ENCODE measurements around the gene DISP3. TPM values are rescaled to one million over a fixed set of nuclear protein-coding genes. Genes with fewer than 3 reads are reported as not detected.
A peak's percentile ranks its signal among the peaks of the same experiment; 100 is the strongest.

Gene DISP3
- total and polyA plus RNA-seq, 2 of the 13 experiments (the other 11 are each of a cell fraction or from before 2014, with no cell fraction given), result 0.08 to 0.13 TPM

DNA sequence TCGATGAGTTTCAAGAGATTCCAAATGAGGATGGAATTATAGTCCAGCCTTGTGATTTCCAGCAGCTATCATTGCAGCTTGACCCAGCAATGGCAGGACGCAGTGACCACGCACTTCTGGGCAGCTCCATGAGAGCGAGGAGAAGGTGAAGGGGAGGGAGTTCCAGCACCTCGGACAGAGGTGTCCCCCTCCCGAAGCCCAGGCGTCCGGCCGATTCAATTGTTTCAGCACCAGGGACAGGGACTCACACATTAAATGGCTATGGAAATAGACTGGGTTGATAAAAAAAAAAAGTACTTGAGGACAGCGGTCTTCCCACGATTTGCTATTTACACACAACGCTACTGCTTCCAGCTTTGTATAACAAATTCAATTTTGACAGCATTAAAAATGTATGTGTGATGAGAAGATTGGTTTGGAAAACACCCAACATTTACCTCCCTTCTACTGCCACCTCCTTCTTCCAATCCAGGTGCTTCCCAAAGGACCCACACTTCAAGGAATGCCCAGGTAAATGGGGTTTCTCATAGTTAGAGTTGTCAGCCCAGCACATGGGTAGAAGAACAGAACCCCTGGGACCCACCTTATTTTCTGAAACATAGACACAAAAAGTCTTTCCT lies 71.8 kb downstream of the DISP3 start (continued):
- TF ChIP-seq, protein P1, sequence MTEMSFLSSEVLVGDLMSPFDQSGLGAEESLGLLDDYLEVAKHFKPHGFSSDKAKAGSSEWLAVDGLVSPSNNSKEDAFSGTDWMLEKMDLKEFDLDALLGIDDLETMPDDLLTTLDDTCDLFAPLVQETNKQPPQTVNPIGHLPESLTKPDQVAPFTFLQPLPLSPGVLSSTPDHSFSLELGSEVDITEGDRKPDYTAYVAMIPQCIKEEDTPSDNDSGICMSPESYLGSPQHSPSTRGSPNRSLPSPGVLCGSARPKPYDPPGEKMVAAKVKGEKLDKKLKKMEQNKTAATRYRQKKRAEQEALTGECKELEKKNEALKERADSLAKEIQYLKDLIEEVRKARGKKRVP (CRISPR knock-in tag; IDR thresholded peaks at IDR 0.05), result peak in 1 of 2 experiments; percentile 59; a peak in 1 of 4 replicates
- TF ChIP-seq NRL (CRISPR knock-in tag; IDR thresholded peaks at IDR 0.05; ENCODE audit: borderline replicate concordance) (peak; percentile 59; the same call in 1 of the 2 replicates), HMG20A (CRISPR knock-in tag; IDR thresholded peaks at IDR 0.05; ENCODE audit: borderline replicate concordance) (no peak), ZNF354B (CRISPR knock-in tag; IDR thresholded peaks at IDR 0.05) (0 out of 2 replicates have a peak, but pooled peaks have one; percentile 41), ZFP36 (IDR thresholded peaks at IDR 0.05; ENCODE audit: borderline replicate concordance, low read depth, low read length, partially characterized antibody) (no peak), ZNF274 (CRISPR knock-in tag; IDR thresholded peaks at IDR 0.05) (peak; percentile 96), ZNF550 (CRISPR knock-in tag; IDR thresholded peaks at IDR 0.05; ENCODE audit: borderline replicate concordance) (no peak), WIZ (CRISPR knock-in tag; IDR thresholded peaks at IDR 0.05) (peak; percentile 99), RBM39 (IDR thresholded peaks at IDR 0.05; ENCODE audit: low read depth, low read length, poor library complexity, severe bottlenecking) (no peak)
- TF ChIP-seq, protein P2, sequence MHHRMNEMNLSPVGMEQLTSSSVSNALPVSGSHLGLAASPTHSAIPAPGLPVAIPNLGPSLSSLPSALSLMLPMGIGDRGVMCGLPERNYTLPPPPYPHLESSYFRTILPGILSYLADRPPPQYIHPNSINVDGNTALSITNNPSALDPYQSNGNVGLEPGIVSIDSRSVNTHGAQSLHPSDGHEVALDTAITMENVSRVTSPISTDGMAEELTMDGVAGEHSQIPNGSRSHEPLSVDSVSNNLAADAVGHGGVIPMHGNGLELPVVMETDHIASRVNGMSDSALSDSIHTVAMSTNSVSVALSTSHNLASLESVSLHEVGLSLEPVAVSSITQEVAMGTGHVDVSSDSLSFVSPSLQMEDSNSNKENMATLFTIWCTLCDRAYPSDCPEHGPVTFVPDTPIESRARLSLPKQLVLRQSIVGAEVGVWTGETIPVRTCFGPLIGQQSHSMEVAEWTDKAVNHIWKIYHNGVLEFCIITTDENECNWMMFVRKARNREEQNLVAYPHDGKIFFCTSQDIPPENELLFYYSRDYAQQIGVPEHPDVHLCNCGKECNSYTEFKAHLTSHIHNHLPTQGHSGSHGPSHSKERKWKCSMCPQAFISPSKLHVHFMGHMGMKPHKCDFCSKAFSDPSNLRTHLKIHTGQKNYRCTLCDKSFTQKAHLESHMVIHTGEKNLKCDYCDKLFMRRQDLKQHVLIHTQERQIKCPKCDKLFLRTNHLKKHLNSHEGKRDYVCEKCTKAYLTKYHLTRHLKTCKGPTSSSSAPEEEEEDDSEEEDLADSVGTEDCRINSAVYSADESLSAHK (CRISPR knock-in tag; IDR thresholded peaks at IDR 0.05; ENCODE audit: borderline replicate concordance), result peak; percentile 96
- TF ChIP-seq, protein P3, sequence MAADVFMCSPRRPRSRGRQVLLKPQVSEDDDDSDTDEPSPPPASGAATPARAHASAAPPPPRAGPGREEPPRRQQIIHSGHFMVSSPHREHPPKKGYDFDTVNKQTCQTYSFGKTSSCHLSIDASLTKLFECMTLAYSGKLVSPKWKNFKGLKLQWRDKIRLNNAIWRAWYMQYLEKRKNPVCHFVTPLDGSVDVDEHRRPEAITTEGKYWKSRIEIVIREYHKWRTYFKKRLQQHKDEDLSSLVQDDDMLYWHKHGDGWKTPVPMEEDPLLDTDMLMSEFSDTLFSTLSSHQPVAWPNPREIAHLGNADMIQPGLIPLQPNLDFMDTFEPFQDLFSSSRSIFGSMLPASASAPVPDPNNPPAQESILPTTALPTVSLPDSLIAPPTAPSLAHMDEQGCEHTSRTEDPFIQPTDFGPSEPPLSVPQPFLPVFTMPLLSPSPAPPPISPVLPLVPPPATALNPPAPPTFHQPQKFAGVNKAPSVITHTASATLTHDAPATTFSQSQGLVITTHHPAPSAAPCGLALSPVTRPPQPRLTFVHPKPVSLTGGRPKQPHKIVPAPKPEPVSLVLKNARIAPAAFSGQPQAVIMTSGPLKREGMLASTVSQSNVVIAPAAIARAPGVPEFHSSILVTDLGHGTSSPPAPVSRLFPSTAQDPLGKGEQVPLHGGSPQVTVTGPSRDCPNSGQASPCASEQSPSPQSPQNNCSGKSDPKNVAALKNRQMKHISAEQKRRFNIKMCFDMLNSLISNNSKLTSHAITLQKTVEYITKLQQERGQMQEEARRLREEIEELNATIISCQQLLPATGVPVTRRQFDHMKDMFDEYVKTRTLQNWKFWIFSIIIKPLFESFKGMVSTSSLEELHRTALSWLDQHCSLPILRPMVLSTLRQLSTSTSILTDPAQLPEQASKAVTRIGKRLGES (CRISPR knock-in tag; IDR thresholded peaks at IDR 0.05; ENCODE audit: borderline replicate concordance), result peak; percentile 97
- TF ChIP-seq, protein P4, sequence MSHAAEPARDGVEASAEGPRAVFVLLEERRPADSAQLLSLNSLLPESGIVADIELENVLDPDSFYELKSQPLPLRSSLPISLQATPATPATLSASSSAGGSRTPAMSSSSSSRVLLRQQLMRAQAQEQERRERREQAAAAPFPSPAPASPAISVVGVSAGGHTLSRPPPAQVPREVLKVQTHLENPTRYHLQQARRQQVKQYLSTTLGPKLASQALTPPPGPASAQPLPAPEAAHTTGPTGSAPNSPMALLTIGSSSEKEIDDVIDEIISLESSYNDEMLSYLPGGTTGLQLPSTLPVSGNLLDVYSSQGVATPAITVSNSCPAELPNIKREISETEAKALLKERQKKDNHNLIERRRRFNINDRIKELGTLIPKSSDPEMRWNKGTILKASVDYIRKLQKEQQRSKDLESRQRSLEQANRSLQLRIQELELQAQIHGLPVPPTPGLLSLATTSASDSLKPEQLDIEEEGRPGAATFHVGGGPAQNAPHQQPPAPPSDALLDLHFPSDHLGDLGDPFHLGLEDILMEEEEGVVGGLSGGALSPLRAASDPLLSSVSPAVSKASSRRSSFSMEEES (CRISPR knock-in tag; IDR thresholded peaks at IDR 0.05), result peak; percentile 97
- TF ChIP-seq, protein P5, sequence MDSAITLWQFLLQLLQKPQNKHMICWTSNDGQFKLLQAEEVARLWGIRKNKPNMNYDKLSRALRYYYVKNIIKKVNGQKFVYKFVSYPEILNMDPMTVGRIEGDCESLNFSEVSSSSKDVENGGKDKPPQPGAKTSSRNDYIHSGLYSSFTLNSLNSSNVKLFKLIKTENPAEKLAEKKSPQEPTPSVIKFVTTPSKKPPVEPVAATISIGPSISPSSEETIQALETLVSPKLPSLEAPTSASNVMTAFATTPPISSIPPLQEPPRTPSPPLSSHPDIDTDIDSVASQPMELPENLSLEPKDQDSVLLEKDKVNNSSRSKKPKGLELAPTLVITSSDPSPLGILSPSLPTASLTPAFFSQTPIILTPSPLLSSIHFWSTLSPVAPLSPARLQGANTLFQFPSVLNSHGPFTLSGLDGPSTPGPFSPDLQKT (CRISPR knock-in tag; IDR thresholded peaks at IDR 0.05; ENCODE audit: borderline replicate concordance), result peak; percentile 48; the same call in 1 of the 2 replicates
- TF ChIP-seq, protein P6, sequence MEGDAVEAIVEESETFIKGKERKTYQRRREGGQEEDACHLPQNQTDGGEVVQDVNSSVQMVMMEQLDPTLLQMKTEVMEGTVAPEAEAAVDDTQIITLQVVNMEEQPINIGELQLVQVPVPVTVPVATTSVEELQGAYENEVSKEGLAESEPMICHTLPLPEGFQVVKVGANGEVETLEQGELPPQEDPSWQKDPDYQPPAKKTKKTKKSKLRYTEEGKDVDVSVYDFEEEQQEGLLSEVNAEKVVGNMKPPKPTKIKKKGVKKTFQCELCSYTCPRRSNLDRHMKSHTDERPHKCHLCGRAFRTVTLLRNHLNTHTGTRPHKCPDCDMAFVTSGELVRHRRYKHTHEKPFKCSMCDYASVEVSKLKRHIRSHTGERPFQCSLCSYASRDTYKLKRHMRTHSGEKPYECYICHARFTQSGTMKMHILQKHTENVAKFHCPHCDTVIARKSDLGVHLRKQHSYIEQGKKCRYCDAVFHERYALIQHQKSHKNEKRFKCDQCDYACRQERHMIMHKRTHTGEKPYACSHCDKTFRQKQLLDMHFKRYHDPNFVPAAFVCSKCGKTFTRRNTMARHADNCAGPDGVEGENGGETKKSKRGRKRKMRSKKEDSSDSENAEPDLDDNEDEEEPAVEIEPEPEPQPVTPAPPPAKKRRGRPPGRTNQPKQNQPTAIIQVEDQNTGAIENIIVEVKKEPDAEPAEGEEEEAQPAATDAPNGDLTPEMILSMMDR (CRISPR knock-in tag; IDR thresholded peaks at IDR 0.05), result no peak
- TF ChIP-seq, protein P7, sequence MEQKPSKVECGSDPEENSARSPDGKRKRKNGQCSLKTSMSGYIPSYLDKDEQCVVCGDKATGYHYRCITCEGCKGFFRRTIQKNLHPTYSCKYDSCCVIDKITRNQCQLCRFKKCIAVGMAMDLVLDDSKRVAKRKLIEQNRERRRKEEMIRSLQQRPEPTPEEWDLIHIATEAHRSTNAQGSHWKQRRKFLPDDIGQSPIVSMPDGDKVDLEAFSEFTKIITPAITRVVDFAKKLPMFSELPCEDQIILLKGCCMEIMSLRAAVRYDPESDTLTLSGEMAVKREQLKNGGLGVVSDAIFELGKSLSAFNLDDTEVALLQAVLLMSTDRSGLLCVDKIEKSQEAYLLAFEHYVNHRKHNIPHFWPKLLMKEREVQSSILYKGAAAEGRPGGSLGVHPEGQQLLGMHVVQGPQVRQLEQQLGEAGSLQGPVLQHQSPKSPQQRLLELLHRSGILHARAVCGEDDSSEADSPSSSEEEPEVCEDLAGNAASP (CRISPR knock-in tag; IDR thresholded peaks at IDR 0.05; ENCODE audit: borderline replicate concordance), result peak; percentile 93

Measured in HepG2 (cell line).